Eye (tissue), 1 donor: Measurements from ENCODE around the gene ZNF695.
A peak's percentile ranks its signal among the peaks of the same experiment; 100 is the strongest.
"Not testable (repeated sequence)": the region's sequence is repeated elsewhere in the genome, so short reads cannot be mapped to it uniquely, and the experiment has no call there.

Experiments
- DNase-seq: peaks from one replicate; pipeline ENCODE4 v3.0.0-alpha.2; 2015

ZNF695 gene

GRCh38 chr1:247007511-247008405 is at the start of gene ZNF695:
Gene ZNF695 (minus strand): TSS chr1:247008057. CDS start chr1:247007908, 149 bp downstream.
- peak; percentile 98 for DNase-seq

GRCh38 chr1:247056071-247056470 is 48.2 kb upstream of the ZNF695 start:
- DNase-seq = no peak

- no peak for DNase-seq
Measured at GRCh38 chr1:247054992-247055415, 47.1 kb upstream of the ZNF695 start.

- no peak for DNase-seq
Measured at GRCh38 chr1:247047702-247048101, 39.8 kb upstream of the ZNF695 start.

- DNase-seq = no peak
Measured at GRCh38 chr1:247047260-247047659, 39.4 kb upstream of the ZNF695 start.

GRCh38 chr1:247043406-247043805 is 35.5 kb upstream of the ZNF695 start:
- DNase-seq = no peak

GRCh38 chr1:247037511-247038320 is 29.9 kb upstream of the ZNF695 start:
- no peak for DNase-seq

GRCh38 chr1:247032306-247032705 is 24.4 kb upstream of the ZNF695 start:
- not testable (repeated sequence) for DNase-seq

GRCh38 chr1:247024658-247025057 is 16.8 kb upstream of the ZNF695 start:
- DNase-seq = not testable (repeated sequence)

- no peak for DNase-seq
Measured at GRCh38 chr1:247013391-247013790, 5.5 kb upstream of the ZNF695 start.

- no peak for DNase-seq
Measured at GRCh38 chr1:247008406-247008799, 546 bp upstream of the ZNF695 start.

- DNase-seq = not testable (repeated sequence)
Measured at GRCh38 chr1:247004081-247004480, 3.8 kb downstream of the ZNF695 start.

GRCh38 chr1:246989901-246990300 is 18.0 kb downstream of the ZNF695 start:
- DNase-seq = no peak

- DNase-seq = no peak
Measured at GRCh38 chr1:246988316-246988715, 19.5 kb downstream of the ZNF695 start.

- no peak for DNase-seq
Measured at GRCh38 chr1:246987083-246987690, 20.7 kb downstream of the ZNF695 start.

- DNase-seq = no peak
Measured at GRCh38 chr1:246978785-246979184, 29.1 kb downstream of the ZNF695 start.

- DNase-seq = no peak
Measured at GRCh38 chr1:246978281-246978680, 29.6 kb downstream of the ZNF695 start.

- no peak for DNase-seq
Measured at GRCh38 chr1:246971969-246972368, 35.9 kb downstream of the ZNF695 start.

GRCh38 chr1:246971090-246971721 is 36.7 kb downstream of the ZNF695 start:
- no peak for DNase-seq

- DNase-seq = no peak
Measured at GRCh38 chr1:246969621-246970020, 38.2 kb downstream of the ZNF695 start.

GRCh38 chr1:246966502-246966901 is 41.4 kb downstream of the ZNF695 start:
- no peak for DNase-seq

GRCh38 chr1:246959944-246960693 is 47.7 kb downstream of the ZNF695 start:
- no peak for DNase-seq
